Measurements from ENCODE around the gene TBCK.

TBCK gene

GRCh38 chr4:106032851-106033286, 283.1 kb downstream of the TBCK start:
- H3K36me3 ChIP-seq (ENCODE audit: control insufficient read depth, insufficient read depth, low read length) = no peaks in the 10 kb centered on the region
- no peak overlapping the region for H3K4me3 ChIP-seq (ENCODE audit: low read depth, low read length)
- H3K9ac ChIP-seq (ENCODE audit: low read depth, low read length) = no peak overlapping the region
- peaks cover 5% of the 10 kb centered on the region for H3K9me3 ChIP-seq (ENCODE audit: control insufficient read depth, insufficient read depth, low read length)
- no peaks in the 10 kb centered on the region for H3K27me3 ChIP-seq (ENCODE audit: control insufficient read depth, insufficient read depth, low read length)
- H3K4me1 ChIP-seq (ENCODE audit: control insufficient read depth, insufficient read depth, low read length) = peaks cover 4% of the 10 kb centered on the region; the same call in 1 of the 2 replicates
- no peak overlapping the region for H3K27ac ChIP-seq (ENCODE audit: low read depth, low read length)

DNA sequence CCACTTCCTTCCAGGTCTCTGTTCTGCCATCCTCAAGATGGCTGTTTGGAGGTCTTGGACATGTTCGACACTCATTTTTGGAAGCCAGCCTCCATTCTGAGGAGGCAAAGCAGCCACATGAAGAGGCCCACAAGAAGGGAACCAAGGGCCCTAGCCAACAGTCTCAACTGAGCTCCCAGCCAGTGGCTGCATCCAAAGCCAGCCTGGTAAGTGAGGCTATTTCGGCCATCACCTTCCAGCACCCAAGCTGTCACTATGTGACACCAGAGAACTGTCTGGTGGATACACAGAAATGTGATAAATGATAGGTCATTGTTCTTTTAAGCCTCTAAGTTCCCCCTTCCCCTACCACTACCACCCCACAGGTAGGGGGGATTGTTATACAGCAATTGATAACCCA, 293.6 kb downstream of the TBCK start:
- Histone ChIP-seq H3K4me3 (ENCODE audit: low read depth, low read length) (no peak overlapping the region), H3K36me3 (ENCODE audit: control insufficient read depth, insufficient read depth, low read length) (no peaks in the 10 kb centered on the region), H3K9me3 (ENCODE audit: control insufficient read depth, insufficient read depth, low read length) (no peaks in the 10 kb centered on the region), H3K4me1 (ENCODE audit: control insufficient read depth, insufficient read depth, low read length) (no peaks in the 10 kb centered on the region), H3K27me3 (ENCODE audit: control insufficient read depth, insufficient read depth, low read length) (no peaks in the 10 kb centered on the region), H3K9ac (ENCODE audit: low read depth, low read length) (no peak overlapping the region), H3K27ac (ENCODE audit: low read depth, low read length) (no peak overlapping the region)

DNA sequence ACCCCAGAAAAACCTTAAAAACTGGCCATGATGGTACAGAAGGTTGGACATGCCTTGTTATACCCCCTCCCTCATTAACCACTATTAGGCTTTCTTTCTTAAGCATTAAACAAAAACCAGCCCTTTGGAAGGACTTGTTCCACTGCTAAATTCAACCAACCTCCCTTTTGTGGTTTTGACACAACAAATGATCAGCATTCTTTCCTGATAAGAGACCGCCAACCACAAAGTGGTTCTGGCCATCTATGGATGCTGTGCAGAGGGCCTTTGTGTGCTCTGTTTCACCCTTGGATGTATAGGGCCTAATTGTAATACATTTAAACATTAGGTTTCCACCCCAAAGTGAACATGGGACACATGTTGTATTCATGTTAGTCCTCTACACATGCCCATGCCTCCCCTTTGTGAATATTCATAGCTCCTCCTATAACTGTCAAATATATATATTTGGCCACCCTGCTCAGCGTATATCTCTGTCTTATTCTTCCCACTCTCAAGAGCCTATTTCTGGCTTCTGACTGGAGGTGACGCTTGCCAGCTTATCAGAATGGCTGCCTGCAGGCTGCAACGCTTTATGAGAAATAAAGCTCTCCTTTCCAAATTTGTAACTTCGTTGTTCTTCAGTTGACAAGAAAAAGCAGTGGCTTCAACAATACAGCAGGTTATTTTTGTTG, 294.1 kb downstream of the TBCK start:
- Histone ChIP-seq H3K9me3 (ENCODE audit: control insufficient read depth, insufficient read depth, low read length) (no peaks in the 10 kb centered on the region), H3K27ac (ENCODE audit: low read depth, low read length) (no peak overlapping the region)

GRCh38 chr4:106019771-106020170, 296.2 kb downstream of the TBCK start:
- Histone ChIP-seq H3K27ac (ENCODE audit: low read depth, low read length) (no peak overlapping the region), H3K27me3 (ENCODE audit: control insufficient read depth, insufficient read depth, low read length) (no peaks in the 10 kb centered on the region), H3K4me1 (ENCODE audit: control insufficient read depth, insufficient read depth, low read length) (no peaks in the 10 kb centered on the region), H3K9ac (ENCODE audit: low read depth, low read length) (no peak overlapping the region), H3K9me3 (ENCODE audit: control insufficient read depth, insufficient read depth, low read length) (no peaks in the 10 kb centered on the region), H3K4me3 (ENCODE audit: low read depth, low read length) (no peak overlapping the region), H3K36me3 (ENCODE audit: control insufficient read depth, insufficient read depth, low read length) (no peaks in the 10 kb centered on the region)

More for the DNA sequence above, 294.1 kb downstream of the TBCK start:
- H3K9ac ChIP-seq (ENCODE audit: low read depth, low read length) = no peak overlapping the region
- no peaks in the 10 kb centered on the region for H3K36me3 ChIP-seq (ENCODE audit: control insufficient read depth, insufficient read depth, low read length)
- H3K4me3 ChIP-seq (ENCODE audit: low read depth, low read length) = no peak overlapping the region
- no peaks in the 10 kb centered on the region for H3K27me3 ChIP-seq (ENCODE audit: control insufficient read depth, insufficient read depth, low read length)
- no peaks in the 10 kb centered on the region for H3K4me1 ChIP-seq (ENCODE audit: control insufficient read depth, insufficient read depth, low read length)

GRCh38 chr4:106017975-106018374, 298.0 kb downstream of the TBCK start:
- H3K9me3 ChIP-seq (ENCODE audit: control insufficient read depth, insufficient read depth, low read length) = no peaks in the 10 kb centered on the region
- H3K9ac ChIP-seq (ENCODE audit: low read depth, low read length) = no peak overlapping the region
- H3K27ac ChIP-seq (ENCODE audit: low read depth, low read length) = no peak overlapping the region
- H3K4me1 ChIP-seq (ENCODE audit: control insufficient read depth, insufficient read depth, low read length) = no peaks in the 10 kb centered on the region
- no peaks in the 10 kb centered on the region for H3K27me3 ChIP-seq (ENCODE audit: control insufficient read depth, insufficient read depth, low read length)
- H3K4me3 ChIP-seq (ENCODE audit: low read depth, low read length) = no peak overlapping the region
- no peaks in the 10 kb centered on the region for H3K36me3 ChIP-seq (ENCODE audit: control insufficient read depth, insufficient read depth, low read length)

GRCh38 chr4:106011387-106011786, 304.6 kb downstream of the TBCK start:
- no peak overlapping the region for H3K27ac ChIP-seq (ENCODE audit: low read depth, low read length)
- no peaks in the 10 kb centered on the region for H3K9me3 ChIP-seq (ENCODE audit: control insufficient read depth, insufficient read depth, low read length)
- no peaks in the 10 kb centered on the region for H3K27me3 ChIP-seq (ENCODE audit: control insufficient read depth, insufficient read depth, low read length)
- H3K36me3 ChIP-seq (ENCODE audit: control insufficient read depth, insufficient read depth, low read length) = no peaks in the 10 kb centered on the region
- no peak overlapping the region for H3K4me3 ChIP-seq (ENCODE audit: low read depth, low read length)
- no peaks in the 10 kb centered on the region for H3K4me1 ChIP-seq (ENCODE audit: control insufficient read depth, insufficient read depth, low read length)
- no peak overlapping the region for H3K9ac ChIP-seq (ENCODE audit: low read depth, low read length)

GRCh38 chr4:106010761-106011160, 305.2 kb downstream of the TBCK start:
- no peaks in the 10 kb centered on the region for H3K36me3 ChIP-seq (ENCODE audit: control insufficient read depth, insufficient read depth, low read length)
- H3K27ac ChIP-seq (ENCODE audit: low read depth, low read length) = no peak overlapping the region
- no peak overlapping the region for H3K9ac ChIP-seq (ENCODE audit: low read depth, low read length)
- H3K27me3 ChIP-seq (ENCODE audit: control insufficient read depth, insufficient read depth, low read length) = no peaks in the 10 kb centered on the region
- no peaks in the 10 kb centered on the region for H3K4me1 ChIP-seq (ENCODE audit: control insufficient read depth, insufficient read depth, low read length)
- no peaks in the 10 kb centered on the region for H3K9me3 ChIP-seq (ENCODE audit: control insufficient read depth, insufficient read depth, low read length)
- no peak overlapping the region for H3K4me3 ChIP-seq (ENCODE audit: low read depth, low read length)

GRCh38 chr4:106002994-106003393, 313.0 kb downstream of the TBCK start:
- Histone ChIP-seq H3K27me3 (ENCODE audit: control insufficient read depth, insufficient read depth, low read length) (no peaks in the 10 kb centered on the region), H3K4me3 (ENCODE audit: low read depth, low read length) (no peak overlapping the region), H3K27ac (ENCODE audit: low read depth, low read length) (no peak overlapping the region), H3K9ac (ENCODE audit: low read depth, low read length) (no peak overlapping the region), H3K36me3 (ENCODE audit: control insufficient read depth, insufficient read depth, low read length) (no peaks in the 10 kb centered on the region), H3K9me3 (ENCODE audit: control insufficient read depth, insufficient read depth, low read length) (no peaks in the 10 kb centered on the region), H3K4me1 (ENCODE audit: control insufficient read depth, insufficient read depth, low read length) (peaks cover 18% of the 10 kb centered on the region)

- Histone ChIP-seq H3K36me3 (ENCODE audit: control insufficient read depth, insufficient read depth, low read length) (no peaks in the 10 kb centered on the region), H3K27me3 (ENCODE audit: control insufficient read depth, insufficient read depth, low read length) (no peaks in the 10 kb centered on the region), H3K9me3 (ENCODE audit: control insufficient read depth, insufficient read depth, low read length) (no peaks in the 10 kb centered on the region), H3K9ac (ENCODE audit: low read depth, low read length) (no peak overlapping the region), H3K4me3 (ENCODE audit: low read depth, low read length) (no peak overlapping the region), H3K4me1 (ENCODE audit: control insufficient read depth, insufficient read depth, low read length) (peaks cover 19% of the 10 kb centered on the region), H3K27ac (ENCODE audit: low read depth, low read length) (no peak overlapping the region)
These were observed 317.6 kb downstream of the TBCK start for GRCh38 chr4:105998171-105999063.

GRCh38 chr4:105996845-105997244, 319.2 kb downstream of the TBCK start:
- Histone ChIP-seq H3K27me3 (ENCODE audit: control insufficient read depth, insufficient read depth, low read length) (no peaks in the 10 kb centered on the region), H3K27ac (ENCODE audit: low read depth, low read length) (no peak overlapping the region), H3K4me3 (ENCODE audit: low read depth, low read length) (no peak overlapping the region), H3K4me1 (ENCODE audit: control insufficient read depth, insufficient read depth, low read length) (peaks cover 19% of the 10 kb centered on the region), H3K9ac (ENCODE audit: low read depth, low read length) (no peak overlapping the region), H3K9me3 (ENCODE audit: control insufficient read depth, insufficient read depth, low read length) (no peaks in the 10 kb centered on the region), H3K36me3 (ENCODE audit: control insufficient read depth, insufficient read depth, low read length) (no peaks in the 10 kb centered on the region)

DNA sequence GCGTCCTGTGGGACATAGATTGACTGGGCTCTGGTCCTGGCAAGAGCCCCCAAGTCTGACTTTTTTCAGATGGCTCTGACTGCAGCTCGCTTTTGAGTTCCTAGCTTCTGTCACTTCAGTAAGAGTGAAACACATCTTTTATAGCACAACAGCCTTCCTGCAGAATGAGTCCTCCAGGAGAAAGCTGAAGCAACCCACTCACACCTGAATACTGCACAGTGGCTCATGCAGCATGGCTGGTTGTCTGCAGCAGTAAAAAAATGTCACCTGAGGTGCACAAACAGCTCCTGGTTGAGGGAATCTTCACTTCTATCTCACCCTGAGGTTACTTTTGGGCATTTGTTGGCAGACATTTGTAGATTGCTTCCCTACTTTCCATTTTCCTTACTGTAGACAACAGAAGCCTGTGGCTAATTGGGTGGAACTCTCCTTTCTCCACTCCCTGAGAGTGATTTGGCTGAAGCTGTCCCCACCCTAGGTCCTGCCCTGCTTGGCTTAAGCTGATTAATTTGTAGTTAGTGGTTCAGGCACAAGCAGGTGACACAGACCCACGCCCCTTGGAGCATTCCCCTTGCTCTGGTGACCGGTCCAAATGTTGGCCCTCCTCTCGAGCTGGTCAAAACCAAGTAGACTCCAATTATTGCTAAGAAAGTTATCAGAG, 321.0 kb downstream of the TBCK start:
- Histone ChIP-seq H3K36me3 (ENCODE audit: control insufficient read depth, insufficient read depth, low read length) (no peaks in the 10 kb centered on the region), H3K9ac (ENCODE audit: low read depth, low read length) (no peak overlapping the region), H3K4me1 (ENCODE audit: control insufficient read depth, insufficient read depth, low read length) (peaks cover 19% of the 10 kb centered on the region), H3K27ac (ENCODE audit: low read depth, low read length) (no peak overlapping the region), H3K27me3 (ENCODE audit: control insufficient read depth, insufficient read depth, low read length) (no peaks in the 10 kb centered on the region), H3K4me3 (ENCODE audit: low read depth, low read length) (no peak overlapping the region), H3K9me3 (ENCODE audit: control insufficient read depth, insufficient read depth, low read length) (no peaks in the 10 kb centered on the region)
